GM12865 (cell line): ENCODE data around the gene PPP1R14C.

Source experiments
- DNase-seq: peaks from one replicate; pipeline ENCODE4 v3.0.0; 2010; ENCODE audit warnings: low read depth
- H3K4me3 ChIP-seq: 2 replicates; pipeline ENCODE4 v1.5.1; 2011; ENCODE audit warnings: mild to moderate bottlenecking, low read depth, low read length, control low read depth
- CTCF ChIP-seq: IDR thresholded peaks from 2 replicates; pipeline ENCODE4 v1.5.1; 2011; ENCODE audit warnings: low read length, control low read depth, low read depth, inconsistent platforms; ENCODE audit not compliant: insufficient read depth; ENCODE audit errors: missing control alignments

PPP1R14C gene

GRCh38 chr6:150267686-150268561, 125.1 kb downstream of the PPP1R14C start:
- TF ChIP-seq CTCF: no peak
- H3K4me3 ChIP-seq: no peak overlapping the region
- no peak for DNase-seq

GRCh38 chr6:150269130-150269856, 126.4 kb downstream of the PPP1R14C start:
- TF ChIP-seq CTCF: no peak
- no peak for DNase-seq
- H3K4me3 ChIP-seq: no peak overlapping the region

- no peak overlapping the region for H3K4me3 ChIP-seq
- no peak for TF ChIP-seq CTCF
- DNase-seq: no peak
Measured at GRCh38 chr6:150269857-150270223, 127.0 kb downstream of the PPP1R14C start.

- no peak for DNase-seq
Measured at GRCh38 chr6:150270330-150271052, 127.6 kb downstream of the PPP1R14C start.

GRCh38 chr6:150271172-150271500, 128.3 kb downstream of the PPP1R14C start:
- no peak for DNase-seq
- H3K4me3 ChIP-seq: no peak overlapping the region
- TF ChIP-seq CTCF: no peak

More at GRCh38 chr6:150270330-150271052, 127.6 kb downstream of the PPP1R14C start:
- no peak overlapping the region for H3K4me3 ChIP-seq
- TF ChIP-seq CTCF: no peak

- TF ChIP-seq CTCF: no peak
- DNase-seq: no peak
- H3K4me3 ChIP-seq: no peak overlapping the region
Measured at GRCh38 chr6:150271501-150272263, 128.8 kb downstream of the PPP1R14C start.
